Measurements from ENCODE around the gene CDC14A. TPM values are rescaled to one million over a fixed set of nuclear protein-coding genes. Genes with fewer than 3 reads are reported as not detected.

The CDC14A gene
- total and polyA plus RNA-seq, 9 donors = 3.8 to 6.6 (median 4.6) TPM

DNA sequence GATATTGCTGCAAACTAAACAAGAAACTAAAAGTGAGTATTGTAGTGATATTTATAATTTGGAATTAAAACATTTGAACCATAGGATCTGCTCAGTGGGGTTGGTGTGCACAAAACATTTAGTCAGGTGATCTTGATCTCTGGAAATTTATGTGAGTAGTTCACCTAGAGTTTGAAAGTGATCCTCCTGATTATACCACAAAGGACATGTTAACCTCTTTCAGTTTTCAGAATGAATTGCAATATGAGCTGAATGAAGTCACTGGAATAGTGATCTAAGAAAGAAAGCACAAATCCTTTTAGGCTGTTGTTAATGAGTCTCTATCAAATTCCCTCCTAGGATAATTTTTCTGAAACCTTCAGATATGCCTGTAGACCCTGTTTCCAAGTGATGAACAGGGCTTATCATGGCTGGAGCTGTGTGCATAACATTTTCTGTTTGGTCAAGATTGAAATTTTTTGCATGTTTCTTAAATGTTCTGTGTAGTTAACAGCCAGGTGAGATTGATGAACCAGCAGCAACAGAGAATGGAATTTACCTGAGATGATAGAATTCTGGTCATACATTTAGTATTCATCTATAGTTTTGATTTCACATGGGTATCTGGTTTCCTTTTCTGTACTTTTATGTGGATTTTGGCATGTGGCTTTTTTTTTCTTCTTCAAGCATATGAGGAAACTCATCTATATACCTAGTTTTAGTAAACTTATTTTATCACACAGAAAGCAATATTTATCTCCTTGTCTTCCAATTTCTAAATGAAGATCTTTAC, 25.5 kb downstream of the CDC14A start:
- H3K9me3 ChIP-seq (replicated peaks; ENCODE audit: control insufficient read depth, low read depth, low read length) = no peaks in the 10 kb centered on the region
- H3K36me3 ChIP-seq (ENCODE audit: control insufficient read depth, insufficient read depth, low read length) = no peaks in the 10 kb centered on the region
- H3K4me3 ChIP-seq (ENCODE audit: low read length) = no peak overlapping the region
- H3K27me3 ChIP-seq (ENCODE audit: control insufficient read depth, insufficient read depth, low read length) = no peaks in the 10 kb centered on the region
- no peaks in the 10 kb centered on the region for H3K4me1 ChIP-seq (ENCODE audit: control insufficient read depth, insufficient read depth, low read length)
- DNase-seq = no peak
- H3K27ac ChIP-seq (ENCODE audit: low read length) = no peak overlapping the region

DNA sequence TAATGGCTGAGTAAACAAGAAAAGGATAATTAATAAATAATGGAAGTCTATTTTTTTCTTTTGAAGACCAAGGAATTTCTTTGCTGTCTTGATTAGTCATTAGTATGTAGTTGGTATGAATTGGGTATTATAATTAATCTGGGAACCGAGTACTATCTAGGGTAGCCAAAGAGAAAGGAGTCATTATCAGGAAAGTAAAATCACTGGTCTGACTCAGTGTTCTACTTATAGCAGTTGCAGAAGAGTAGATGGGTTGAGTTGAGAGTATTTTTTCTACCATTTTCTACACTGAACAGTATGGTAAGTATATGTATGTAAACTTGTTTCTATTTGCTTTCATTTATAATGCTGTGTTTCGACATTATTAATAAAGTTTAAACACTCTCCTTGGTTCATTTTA, 26.6 kb downstream of the CDC14A start:
- no CpG with 5 or more reads among the region's 2 CpGs for WGBS (ENCODE audit: insufficient coverage)
- no peak overlapping the region for H3K4me3 ChIP-seq (ENCODE audit: low read length)
- H3K9me3 ChIP-seq (replicated peaks; ENCODE audit: control insufficient read depth, low read depth, low read length) = no peaks in the 10 kb centered on the region
- no peaks in the 10 kb centered on the region for H3K4me1 ChIP-seq (ENCODE audit: control insufficient read depth, insufficient read depth, low read length)
- no peaks in the 10 kb centered on the region for H3K27me3 ChIP-seq (ENCODE audit: control insufficient read depth, insufficient read depth, low read length)
- no peaks in the 10 kb centered on the region for H3K36me3 ChIP-seq (ENCODE audit: control insufficient read depth, insufficient read depth, low read length)
- DNase-seq = no peak
- H3K27ac ChIP-seq (ENCODE audit: low read length) = no peak overlapping the region

DNA sequence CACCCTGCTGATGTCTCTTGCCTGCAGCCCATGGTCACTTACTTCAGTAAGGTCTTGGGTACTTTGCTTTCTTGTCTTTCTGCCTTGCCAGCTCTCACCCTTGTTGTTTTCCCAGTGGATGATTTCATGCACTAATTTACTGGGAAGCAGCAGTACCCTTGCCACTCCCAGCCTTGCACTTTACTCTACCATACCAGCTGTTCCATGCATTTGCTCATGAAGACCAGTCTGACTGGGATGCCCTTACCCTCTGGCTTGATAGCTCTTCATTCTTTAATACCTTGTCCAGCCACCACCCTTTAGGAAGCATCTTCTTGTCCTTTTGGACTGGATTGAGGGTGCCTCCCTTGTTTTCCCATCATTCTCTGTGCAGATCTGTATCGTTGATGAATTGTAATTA, 28.3 kb downstream of the CDC14A start:
- DNase-seq = no peak
- Histone ChIP-seq H3K9me3 (replicated peaks; ENCODE audit: control insufficient read depth, low read depth, low read length) (no peaks in the 10 kb centered on the region), H3K4me1 (ENCODE audit: control insufficient read depth, insufficient read depth, low read length) (no peaks in the 10 kb centered on the region), H3K36me3 (ENCODE audit: control insufficient read depth, insufficient read depth, low read length) (no peaks in the 10 kb centered on the region), H3K27me3 (ENCODE audit: control insufficient read depth, insufficient read depth, low read length) (no peaks in the 10 kb centered on the region), H3K27ac (ENCODE audit: low read length) (no peak overlapping the region), H3K4me3 (ENCODE audit: low read length) (no peak overlapping the region)
- no CpG with 5 or more reads among the region's 1 CpG for WGBS (ENCODE audit: insufficient coverage)

DNA sequence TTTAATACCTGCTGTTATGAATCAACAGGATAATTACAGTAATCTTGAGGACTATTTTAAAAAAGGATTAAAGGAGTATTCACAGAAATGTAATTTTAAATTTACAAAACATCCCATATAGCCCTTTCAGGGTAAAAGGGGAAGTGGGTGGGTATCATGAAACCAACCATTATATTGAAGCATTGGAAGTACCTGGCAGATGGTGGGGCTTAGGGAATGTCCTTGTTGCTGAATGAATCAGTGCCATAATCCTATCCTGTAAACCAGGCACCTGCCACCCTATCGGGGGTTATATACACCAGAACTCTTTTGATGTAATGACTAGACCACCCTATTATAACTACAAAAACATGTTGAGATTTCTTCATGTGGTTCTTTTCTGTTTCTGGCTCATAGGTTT, 30.4 kb downstream of the CDC14A start:
- H3K9me3 ChIP-seq (replicated peaks; ENCODE audit: control insufficient read depth, low read depth, low read length) = no peaks in the 10 kb centered on the region
- no peaks in the 10 kb centered on the region for H3K27me3 ChIP-seq (ENCODE audit: control insufficient read depth, insufficient read depth, low read length)
- no peaks in the 10 kb centered on the region for H3K4me1 ChIP-seq (ENCODE audit: control insufficient read depth, insufficient read depth, low read length)
- WGBS (ENCODE audit: insufficient coverage) = no CpG with 5 or more reads among the region's 1 CpG
- DNase-seq = no peak
- no peak overlapping the region for H3K4me3 ChIP-seq (ENCODE audit: low read length)
- no peak overlapping the region for H3K27ac ChIP-seq (ENCODE audit: low read length)
- H3K36me3 ChIP-seq (ENCODE audit: control insufficient read depth, insufficient read depth, low read length) = no peaks in the 10 kb centered on the region

DNA sequence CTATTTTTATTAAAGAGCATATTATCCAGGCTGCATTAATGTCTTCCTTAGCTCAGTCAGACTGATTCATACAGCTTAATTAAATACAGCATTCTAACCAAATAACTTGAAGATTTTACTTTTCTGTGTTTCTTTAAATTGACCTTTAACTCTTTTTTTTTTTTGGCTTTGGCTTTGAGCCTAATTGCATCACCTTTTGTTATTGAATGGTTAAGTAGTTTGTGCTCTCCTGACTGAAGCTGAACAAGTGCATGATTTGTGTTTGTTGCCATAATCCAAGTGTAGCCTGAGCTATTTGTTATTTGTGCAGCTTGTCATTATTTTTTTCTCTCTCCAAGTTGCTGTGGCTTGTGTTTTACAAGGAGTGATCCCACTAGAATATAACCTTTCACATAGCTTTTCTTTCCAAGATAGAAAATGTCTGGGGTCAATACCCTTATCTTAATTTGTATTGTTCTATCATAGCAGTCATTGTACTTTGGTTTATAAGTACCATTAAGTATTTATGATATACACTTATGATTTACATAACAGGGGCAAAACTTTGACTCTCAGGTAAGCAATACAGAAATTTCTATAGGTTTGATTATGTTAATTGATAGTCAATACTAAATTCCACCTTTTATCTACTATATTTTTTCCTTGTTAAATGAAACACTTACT, 31.6 kb downstream of the CDC14A start:
- no peak overlapping the region for H3K27ac ChIP-seq (ENCODE audit: low read length)
- H3K4me1 ChIP-seq (ENCODE audit: control insufficient read depth, insufficient read depth, low read length) = no peaks in the 10 kb centered on the region
- no peaks in the 10 kb centered on the region for H3K9me3 ChIP-seq (replicated peaks; ENCODE audit: control insufficient read depth, low read depth, low read length)
- H3K36me3 ChIP-seq (ENCODE audit: control insufficient read depth, insufficient read depth, low read length) = no peaks in the 10 kb centered on the region
- no peak overlapping the region for H3K4me3 ChIP-seq (ENCODE audit: low read length)
- DNase-seq = no peak
- no peaks in the 10 kb centered on the region for H3K27me3 ChIP-seq (ENCODE audit: control insufficient read depth, insufficient read depth, low read length)

DNA sequence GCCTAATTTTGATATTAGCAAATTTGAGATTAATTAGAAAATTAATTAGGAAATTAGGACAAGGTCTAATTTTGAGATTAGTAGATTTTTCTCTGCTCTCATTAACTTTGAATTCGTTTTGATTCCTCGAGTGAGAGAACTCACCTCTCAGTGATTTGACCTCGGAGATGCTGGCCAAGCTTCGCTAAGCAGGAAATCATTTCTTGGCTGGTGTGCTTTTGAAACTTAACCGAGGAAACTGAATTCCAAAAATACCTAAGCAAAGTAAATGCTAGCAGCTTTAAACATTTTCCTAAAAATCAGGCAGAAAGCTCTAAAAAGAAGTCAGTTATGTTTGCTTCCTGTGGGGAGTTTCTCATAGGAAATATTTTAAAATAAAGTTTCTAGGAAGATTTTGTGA, 34.9 kb downstream of the CDC14A start:
- peaks cover 3% of the 10 kb centered on the region for H3K36me3 ChIP-seq (ENCODE audit: control insufficient read depth, insufficient read depth, low read length)
- H3K27me3 ChIP-seq (ENCODE audit: control insufficient read depth, insufficient read depth, low read length) = no peaks in the 10 kb centered on the region
- H3K9me3 ChIP-seq (replicated peaks; ENCODE audit: control insufficient read depth, low read depth, low read length) = no peaks in the 10 kb centered on the region
- H3K4me1 ChIP-seq (ENCODE audit: control insufficient read depth, insufficient read depth, low read length) = no peaks in the 10 kb centered on the region
- peak overlapping the region; percentile 73 for H3K27ac ChIP-seq (ENCODE audit: low read length)
- DNase-seq = peak; percentile 84
- 10% methylated on average over 2 of the region's 5 CpGs for WGBS (ENCODE audit: insufficient coverage)
- no peak overlapping the region for H3K4me3 ChIP-seq (ENCODE audit: low read length)

DNA sequence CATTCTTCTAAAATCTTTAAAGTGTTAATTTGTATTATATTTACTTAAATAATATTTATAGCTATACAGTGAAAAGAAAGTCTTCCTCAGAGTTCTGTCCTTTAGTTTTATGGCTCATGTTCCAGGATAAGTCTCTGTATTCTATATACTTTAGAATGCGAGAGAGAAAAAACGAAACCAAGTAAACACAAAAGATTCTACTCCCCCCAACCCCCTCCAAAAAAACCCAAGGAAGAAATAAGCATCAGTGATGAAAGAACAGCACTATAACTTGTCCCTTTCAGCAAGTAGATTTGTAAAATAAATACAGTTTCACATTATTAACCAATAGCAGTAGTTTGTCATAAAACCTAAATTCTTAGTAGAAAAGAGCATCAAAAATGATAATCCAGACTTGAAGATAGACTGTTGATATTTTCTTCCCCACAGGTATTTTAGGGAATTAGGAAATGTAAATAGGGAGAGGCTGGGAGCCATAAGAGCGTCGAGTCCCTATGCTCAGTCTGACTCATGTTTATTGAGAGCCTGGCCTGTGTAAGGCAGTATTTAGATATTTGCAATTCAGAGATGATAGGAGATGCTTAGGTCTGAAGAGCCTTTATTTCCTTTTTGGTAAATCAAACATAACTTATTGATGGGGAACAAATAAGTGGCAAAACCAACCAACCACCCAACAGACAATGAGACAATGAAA, 35.5 kb downstream of the CDC14A start:
- Histone ChIP-seq H3K4me3 (ENCODE audit: low read length) (no peak overlapping the region), H3K27ac (ENCODE audit: low read length) (peak overlapping the region; percentile 73), H3K4me1 (ENCODE audit: control insufficient read depth, insufficient read depth, low read length) (no peaks in the 10 kb centered on the region), H3K36me3 (ENCODE audit: control insufficient read depth, insufficient read depth, low read length) (peaks cover 3% of the 10 kb centered on the region), H3K27me3 (ENCODE audit: control insufficient read depth, insufficient read depth, low read length) (no peaks in the 10 kb centered on the region), H3K9me3 (replicated peaks; ENCODE audit: control insufficient read depth, low read depth, low read length) (no peaks in the 10 kb centered on the region)
- no CpG with 5 or more reads among the region's 4 CpGs for WGBS (ENCODE audit: insufficient coverage)
- peak; percentile 40 for DNase-seq

DNA sequence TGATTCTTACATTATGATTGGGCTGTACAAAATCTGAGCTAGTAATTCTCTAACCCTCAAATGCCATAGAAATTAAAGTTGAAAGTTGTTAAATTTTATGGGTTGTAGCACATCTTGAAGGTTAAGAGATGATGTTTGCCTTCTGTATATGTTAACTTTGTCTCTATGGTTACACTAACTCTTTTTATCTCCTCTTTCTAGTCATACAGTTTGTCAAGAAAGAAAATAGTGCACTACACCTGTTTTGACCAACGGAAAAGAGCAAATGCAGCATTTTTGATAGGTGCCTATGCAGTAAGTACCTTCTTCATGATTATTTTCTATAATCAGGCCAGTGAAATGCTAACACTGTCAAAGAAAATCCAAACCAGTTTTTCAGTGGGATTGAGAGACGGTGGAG, 38.2 kb downstream of the CDC14A start:
- Histone ChIP-seq H3K27me3 (ENCODE audit: control insufficient read depth, insufficient read depth, low read length) (no peaks in the 10 kb centered on the region), H3K9me3 (replicated peaks; ENCODE audit: control insufficient read depth, low read depth, low read length) (no peaks in the 10 kb centered on the region), H3K36me3 (ENCODE audit: control insufficient read depth, insufficient read depth, low read length) (peaks cover 4% of the 10 kb centered on the region), H3K4me3 (ENCODE audit: low read length) (no peak overlapping the region), H3K27ac (ENCODE audit: low read length) (no peak overlapping the region), H3K4me1 (ENCODE audit: control insufficient read depth, insufficient read depth, low read length) (no peaks in the 10 kb centered on the region)
- no CpG with 5 or more reads among the region's 2 CpGs for WGBS (ENCODE audit: insufficient coverage)
- DNase-seq = no peak

DNA sequence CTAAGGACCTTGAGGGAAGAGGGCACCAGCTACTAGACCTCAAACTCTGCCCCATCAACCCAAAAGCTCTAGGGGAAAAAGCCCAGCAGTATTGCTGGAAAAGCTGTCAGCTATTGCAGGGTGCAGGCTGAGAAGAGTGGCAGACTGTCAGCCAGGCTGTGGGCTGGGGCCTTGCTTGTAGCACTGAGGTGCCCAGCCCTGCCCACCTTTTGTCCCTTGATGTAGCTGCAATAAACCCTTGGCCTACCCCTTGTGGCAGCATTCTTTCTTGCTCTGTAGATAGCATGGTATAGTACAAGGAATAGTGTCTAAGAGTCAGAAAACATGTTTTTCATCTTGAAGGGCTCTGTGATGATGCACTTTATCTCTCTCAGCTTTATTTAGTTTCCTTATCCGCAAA, 39.4 kb downstream of the CDC14A start:
- no CpG with 5 or more reads among the region's 1 CpG for WGBS (ENCODE audit: insufficient coverage)
- H3K27me3 ChIP-seq (ENCODE audit: control insufficient read depth, insufficient read depth, low read length) = no peaks in the 10 kb centered on the region
- H3K4me3 ChIP-seq (ENCODE audit: low read length) = no peak overlapping the region
- H3K4me1 ChIP-seq (ENCODE audit: control insufficient read depth, insufficient read depth, low read length) = no peaks in the 10 kb centered on the region
- no peaks in the 10 kb centered on the region for H3K9me3 ChIP-seq (replicated peaks; ENCODE audit: control insufficient read depth, low read depth, low read length)
- no peak overlapping the region for H3K27ac ChIP-seq (ENCODE audit: low read length)
- H3K36me3 ChIP-seq (ENCODE audit: control insufficient read depth, insufficient read depth, low read length) = peaks cover 4% of the 10 kb centered on the region
- no peak for DNase-seq

DNA sequence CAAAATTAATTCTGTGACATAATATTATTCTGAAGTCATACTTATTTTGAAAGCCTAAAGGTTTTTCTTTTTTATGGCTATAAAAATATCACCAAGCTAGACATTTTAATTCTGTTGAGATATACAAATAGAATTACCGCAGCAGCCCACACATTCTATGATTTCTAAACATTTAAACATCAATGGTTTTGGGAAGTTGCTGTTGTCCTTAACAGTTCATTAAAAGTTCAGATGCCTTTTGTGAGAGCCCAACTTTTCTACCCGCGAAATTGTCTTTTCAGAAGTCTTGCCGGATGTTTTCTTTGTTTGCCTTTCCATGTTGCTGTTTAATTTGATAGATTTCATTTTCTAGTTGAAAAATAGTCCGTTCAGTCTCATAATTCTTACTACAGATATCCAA, 40.5 kb downstream of the CDC14A start:
- H3K27ac ChIP-seq (ENCODE audit: low read length) = no peak overlapping the region
- no CpG with 5 or more reads among the region's 5 CpGs for WGBS (ENCODE audit: insufficient coverage)
- no peak for DNase-seq

More for the DNA sequence above, 40.5 kb downstream of the CDC14A start:
- Histone ChIP-seq H3K4me3 (ENCODE audit: low read length) (no peak overlapping the region), H3K27me3 (ENCODE audit: control insufficient read depth, insufficient read depth, low read length) (no peaks in the 10 kb centered on the region), H3K4me1 (ENCODE audit: control insufficient read depth, insufficient read depth, low read length) (no peaks in the 10 kb centered on the region), H3K36me3 (ENCODE audit: control insufficient read depth, insufficient read depth, low read length) (peaks cover 4% of the 10 kb centered on the region), H3K9me3 (replicated peaks; ENCODE audit: control insufficient read depth, low read depth, low read length) (no peaks in the 10 kb centered on the region)

Measured in muscle of leg (tissue), 11 donors.